HPDE6-E6E7 (cell line): ENCODE results near the gene MTCL1.
A peak's percentile ranks its signal among the peaks of the same experiment; 100 is the strongest.

Experiments
- DNase-seq: peaks from one replicate; pipeline ENCODE4 v3.0.0; 2011; ENCODE audit warnings: missing footprints; ENCODE audit errors: extremely low spot score

Gene MTCL1

DNA sequence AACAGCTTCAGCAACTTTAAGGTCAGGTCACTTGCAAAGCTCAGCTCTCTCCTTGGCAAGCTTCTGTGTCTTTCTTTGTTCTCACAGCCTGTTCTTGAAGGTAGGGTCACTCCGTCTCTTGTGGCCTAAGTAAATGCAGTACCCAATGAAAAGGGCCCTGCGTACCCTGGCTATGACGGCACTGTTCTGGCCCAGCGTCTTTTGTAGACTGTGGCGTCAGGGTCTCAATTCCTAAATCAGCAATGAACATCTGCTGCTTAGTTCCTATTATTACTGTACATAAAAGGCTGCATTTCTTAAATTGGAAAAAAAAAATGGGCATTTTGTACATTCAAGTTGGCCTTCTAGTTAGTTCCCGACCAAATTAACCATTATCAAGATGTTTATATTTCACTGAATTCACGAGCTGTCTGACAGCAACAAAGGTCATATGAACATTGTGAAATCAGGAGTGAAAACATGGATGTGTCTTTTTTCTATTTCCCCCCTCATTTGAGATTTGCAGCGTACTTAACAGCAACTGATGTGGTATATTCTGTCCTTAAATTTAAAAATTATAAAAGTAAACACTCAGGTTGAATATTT lies 17.0 kb upstream of the MTCL1 start:
- DNase-seq, result no peak

DNA sequence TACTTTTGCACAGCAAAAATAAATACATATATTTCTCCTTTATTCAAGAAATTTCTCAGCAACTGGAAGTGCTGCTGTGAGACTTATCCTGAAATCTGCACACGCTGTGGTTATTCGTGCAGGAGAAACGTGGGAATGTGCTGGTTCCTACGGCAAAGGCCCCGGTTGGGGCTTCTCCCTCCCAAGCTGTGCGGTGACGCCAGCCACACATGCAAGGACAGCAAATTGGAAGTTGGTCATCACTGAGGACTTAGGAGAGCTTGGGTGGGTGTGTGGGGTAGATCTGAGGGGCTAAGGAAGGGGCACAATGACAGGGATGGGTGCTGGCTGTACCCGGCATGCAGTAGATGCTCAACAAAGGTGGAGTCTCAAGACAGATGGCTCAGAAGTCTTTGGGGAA lies 16.5 kb upstream of the MTCL1 start:
- no peak for DNase-seq

DNA sequence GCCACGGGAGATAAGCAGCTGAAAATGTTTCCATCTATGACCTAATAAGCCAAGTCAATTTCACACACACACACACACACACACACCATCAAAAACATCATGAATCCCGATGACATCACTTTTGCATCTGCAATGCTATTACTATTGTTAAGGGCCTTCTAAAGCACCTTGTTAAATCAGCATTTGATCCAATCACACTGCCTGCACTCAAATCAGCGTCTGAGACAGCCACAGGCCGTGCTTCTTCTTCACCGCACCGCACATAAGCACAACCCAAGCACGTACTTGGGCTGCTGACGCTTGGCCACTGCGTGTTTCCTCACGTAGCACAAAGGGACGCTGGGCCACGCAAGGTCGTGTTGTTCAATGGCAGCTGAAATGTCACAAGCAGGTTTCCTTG lies 15.8 kb upstream of the MTCL1 start:
- no peak for DNase-seq

DNA sequence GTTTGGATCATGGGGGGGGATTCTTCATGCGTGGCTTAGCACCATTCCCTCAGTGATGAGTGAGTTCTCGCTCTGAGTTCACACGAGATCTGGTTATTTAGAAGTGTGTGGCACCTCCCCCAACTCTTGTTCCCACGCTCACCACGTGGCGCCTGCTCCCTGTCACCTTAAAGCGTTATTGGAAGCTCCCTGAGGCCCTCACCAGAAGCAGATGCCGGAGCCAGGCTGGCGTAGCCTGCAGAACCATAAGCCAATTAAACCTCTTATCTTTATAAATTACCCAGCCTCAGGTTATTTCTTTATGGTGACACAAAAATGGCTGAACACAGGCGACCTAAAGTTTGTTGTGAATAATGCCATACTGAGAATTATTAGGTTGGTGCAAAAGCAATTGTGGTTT lies 10.5 kb upstream of the MTCL1 start:
- DNase-seq, result no peak

DNA sequence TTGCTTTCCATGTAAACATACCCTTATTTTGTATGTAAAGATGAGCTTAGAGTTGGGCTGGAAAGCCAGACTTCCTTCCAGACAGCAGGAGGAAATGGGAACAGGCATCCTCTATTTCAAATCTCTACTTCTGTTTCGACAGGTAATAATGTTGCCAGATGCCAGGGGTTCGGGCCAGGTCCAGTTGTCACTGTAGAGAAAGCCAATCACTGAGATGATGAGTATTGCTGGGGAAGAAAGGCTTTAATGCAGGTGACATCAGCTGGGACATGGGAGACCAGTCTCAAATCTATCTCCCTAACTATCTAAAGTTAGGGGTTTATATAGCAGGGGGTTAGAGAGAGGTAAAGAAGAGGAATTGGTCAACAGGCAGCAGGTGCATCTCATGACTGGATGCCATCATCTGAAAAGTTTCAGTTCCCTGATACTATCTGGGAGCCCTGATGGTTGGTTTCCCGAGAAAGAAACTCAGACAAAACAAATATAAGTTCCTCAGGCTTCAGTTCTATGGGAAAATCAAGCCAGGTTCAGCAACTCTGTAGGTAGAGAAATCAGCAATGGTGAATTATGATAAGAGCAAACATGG lies 9.3 kb upstream of the MTCL1 start:
- no peak for DNase-seq

DNA sequence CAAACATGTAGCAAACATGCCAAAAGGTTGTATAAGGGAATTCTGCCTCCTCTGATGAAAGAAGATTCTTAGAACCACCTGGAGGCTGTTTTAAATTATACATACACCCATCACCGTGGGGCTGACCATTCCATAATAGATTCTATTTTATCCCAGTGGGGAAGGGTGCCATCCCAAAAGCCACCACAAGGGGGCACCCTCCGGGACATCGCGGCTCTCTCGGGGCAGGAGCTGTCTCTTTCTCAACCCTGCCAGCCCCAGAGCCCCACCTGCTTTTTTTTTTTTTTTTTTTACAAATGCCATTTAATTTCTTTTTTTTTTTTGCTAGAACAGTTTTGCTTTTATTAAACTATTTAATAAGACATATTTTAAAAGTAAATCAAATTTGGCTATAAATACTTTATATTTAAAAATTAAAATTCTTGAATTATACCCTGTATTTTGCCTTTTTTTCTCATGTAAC lies 8.6 kb upstream of the MTCL1 start:
- DNase-seq, result peak; percentile 66

DNA sequence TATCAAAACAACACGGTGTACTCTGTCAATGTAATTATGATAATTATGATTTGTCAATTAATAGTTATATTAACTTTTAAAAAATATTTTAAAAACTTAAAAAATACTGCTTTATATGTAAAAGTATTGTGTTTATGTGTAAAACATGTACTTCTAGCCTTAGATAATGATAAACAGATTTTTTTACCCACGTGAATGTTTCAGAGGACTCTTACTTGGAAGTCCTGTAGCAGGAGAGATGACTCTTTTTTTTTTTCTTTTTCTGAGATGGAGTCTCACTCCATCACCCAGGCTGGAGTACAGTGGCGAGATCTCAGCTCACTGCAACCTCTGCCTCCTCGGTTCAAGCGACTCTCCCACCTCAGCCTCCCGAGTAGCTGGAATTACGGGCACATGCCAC lies 6.2 kb upstream of the MTCL1 start:
- DNase-seq, result no peak

DNA sequence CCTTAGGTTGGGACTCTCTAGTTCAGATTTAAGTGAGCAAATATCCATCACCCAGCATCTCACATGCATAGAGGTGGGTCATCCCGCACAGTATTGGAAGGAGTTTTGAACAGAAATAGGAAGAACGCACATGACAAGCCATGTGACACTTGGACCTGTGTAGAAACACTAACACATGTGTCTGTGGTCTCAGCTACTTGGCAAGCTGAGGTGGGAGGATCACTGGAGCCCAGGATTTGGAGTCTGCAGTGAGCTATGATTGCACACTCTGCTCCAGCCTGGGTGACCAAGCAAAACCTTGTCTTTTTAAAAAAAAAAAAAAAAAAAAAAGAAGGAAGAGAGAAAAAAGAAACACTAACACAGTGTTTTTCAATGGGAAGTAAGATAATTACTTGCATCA lies 5.4 kb upstream of the MTCL1 start:
- DNase-seq, result no peak

DNA sequence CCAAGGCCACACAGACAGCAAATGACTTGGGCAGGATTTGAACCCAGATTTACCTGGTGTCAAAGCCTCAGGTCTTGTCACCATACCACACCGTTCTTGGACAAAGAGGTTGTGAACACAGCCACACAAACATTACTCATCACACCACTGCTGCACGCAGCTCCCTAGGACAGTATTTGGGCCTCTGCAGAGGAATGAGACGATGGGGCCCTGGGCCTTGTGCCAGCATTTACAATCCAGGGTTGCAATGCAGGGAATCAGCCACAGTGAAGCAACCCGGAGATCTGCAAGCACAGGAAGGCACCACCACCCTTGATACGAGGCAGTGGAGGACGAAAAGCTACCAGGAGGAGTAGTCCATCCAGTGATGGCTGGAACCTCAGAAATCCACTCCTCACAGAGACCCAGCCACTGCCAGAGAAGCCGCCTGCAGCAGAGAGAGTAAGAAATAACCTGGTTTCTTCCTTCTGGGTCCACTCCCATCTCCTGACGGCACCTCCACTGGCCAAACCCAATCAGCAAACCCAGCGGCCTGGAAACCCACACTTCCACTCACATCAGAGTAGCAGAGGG lies 3.7 kb upstream of the MTCL1 start:
- DNase-seq, result peak; percentile 27

DNA sequence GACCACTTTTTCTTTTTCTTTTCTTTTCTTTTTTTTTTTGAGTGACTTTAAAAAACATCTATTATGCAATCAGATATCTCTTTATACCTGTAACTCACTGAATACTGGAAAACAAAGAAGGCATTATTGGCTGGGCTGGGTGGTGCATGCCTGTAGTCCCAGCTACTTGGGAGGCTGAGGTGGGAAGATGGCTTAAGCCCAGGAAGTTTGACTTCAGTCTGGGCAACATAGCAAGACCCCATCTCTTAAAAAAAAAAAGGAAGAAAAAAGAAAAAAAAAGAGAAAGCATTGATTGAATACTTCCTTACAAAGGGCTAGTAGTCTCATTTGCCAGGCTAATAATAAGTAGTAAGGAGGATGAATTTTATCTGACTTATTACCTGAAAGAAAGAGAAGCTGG lies 2.7 kb upstream of the MTCL1 start:
- no peak for DNase-seq

DNA sequence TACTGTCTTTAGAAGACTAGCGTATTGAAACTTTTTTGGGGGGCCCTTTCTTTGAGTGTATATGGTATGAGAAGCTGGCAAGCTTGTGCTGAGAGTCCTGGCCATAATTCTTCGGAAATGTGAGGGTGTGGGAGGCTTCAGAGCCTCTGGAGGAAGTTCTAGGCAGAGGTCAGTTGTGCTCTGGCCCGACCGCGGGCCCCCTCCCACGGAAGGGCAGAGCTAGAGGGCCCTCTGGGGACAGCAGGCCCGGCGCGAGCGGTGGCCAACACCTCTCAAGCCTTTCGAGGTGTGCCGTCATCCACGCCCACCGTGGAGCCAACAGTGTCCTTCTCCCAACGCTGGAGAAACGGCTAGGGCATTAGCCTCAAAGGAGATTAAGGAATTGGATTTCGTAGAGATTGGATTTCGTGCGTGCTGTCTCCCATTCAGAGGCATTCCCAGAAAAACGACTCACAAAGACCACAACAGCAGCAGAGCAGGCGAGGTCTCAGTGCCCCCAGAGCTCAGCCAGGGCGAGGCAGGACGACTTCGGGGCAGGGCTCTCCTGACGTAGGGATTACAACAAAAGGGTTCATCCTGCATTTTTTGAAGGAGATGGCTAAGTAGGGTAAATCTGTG lies 2.2 kb upstream of the MTCL1 start:
- no peak for DNase-seq

DNA sequence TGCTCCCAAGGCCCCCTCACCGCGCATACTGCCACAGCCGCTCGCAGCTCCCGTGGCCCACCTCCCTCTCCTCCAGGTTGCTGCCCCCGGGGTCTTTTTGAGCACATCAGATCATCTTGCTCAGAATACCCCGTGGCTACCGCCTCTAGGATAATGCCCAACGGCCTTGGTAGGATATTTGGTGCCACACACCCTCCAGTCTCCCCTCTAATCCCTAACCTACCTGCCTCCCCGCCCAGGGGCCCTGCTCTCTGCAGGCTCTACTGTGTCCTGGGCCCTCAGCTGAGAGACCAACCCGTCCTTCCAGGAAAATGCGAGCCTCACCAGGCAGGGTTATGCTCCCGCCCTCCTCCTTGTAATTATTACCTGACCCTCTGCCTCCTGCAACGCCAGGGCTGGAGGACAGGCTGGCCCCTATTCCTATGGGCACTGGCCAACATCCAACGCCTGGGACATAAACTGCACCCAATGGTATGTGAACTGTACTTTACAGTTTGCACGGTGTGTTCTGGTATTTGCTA lies 1.5 kb upstream of the MTCL1 start:
- no peak for DNase-seq

DNA sequence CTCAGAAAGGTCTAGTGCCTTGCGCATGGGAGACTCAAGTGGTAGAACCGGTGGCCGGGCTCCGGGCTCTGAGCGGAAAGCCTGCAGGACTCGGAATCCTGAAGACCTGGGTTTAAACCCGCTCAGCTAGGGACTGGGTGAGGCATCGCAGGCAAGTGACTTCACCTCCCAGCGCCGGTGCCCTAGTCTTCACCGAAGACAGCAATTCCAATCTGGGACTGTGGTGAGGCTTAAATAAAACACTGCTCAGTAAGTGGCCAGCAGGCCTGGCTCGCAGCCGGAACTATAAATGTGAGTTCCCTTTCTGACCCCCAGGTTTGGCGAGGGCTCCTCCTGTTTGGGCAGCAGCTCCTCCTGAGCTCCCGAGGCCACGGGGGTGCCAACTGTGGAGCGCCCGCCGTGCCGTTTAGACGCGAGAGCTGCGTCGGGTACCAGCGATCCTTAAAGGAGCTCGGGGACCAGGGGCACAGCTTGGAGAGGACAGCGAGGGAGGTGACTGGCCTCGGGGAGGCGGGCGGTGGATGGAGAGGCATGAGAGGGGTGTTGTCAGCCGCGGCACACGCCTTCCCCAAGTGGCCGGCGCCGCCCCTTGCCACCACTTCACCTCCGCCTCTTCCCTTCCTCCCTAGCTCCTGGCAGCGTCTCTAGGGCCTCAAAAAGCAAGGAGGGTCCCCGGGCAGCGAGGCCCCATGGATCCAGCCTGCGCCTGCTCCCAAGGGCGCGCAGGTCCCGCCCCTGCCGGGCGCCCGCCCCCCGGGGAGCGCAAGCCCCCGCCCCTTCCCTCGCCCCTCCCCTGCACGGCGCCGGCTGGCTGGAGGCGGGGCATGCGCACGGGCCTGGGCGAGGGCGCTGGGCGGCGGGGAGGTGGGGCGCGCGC lies 757 bp upstream of the MTCL1 start:
- peak; percentile 84 for DNase-seq

DNA sequence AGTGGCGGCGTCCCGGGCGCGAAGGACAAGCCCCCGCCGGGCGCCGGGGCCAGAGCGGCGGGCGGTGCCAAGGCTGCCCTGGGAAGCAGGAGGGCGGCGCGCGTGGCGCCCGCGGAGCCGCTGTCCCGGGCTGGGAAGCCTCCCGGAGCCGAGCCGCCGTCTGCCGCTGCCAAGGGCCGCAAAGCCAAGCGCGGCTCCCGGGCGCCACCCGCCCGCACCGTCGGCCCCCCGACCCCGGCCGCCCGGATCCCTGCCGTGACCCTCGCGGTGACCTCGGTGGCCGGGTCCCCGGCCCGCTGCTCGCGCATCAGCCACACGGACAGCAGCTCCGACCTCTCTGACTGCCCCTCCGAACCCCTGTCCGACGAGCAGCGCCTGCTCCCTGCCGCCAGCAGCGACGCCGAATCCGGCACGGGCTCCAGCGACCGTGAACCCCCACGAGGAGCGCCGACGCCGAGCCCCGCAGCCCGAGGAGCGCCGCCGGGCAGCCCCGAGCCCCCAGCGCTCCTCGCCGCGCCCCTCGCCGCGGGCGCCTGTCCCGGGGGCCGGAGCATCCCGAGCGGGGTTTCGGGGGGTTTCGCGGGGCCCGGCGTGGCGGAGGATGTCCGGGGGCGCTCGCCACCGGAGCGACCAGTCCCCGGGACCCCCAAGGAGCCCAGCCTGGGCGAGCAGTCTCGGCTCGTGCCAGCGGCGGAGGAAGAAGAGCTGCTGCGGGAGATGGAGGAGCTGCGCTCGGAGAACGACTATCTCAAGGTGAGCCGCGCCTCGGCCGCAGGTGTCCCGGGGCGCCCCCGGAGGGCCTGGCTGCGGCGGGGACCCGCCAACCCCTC lies 820 bp downstream of the MTCL1 start:
- DNase-seq, result no peak

DNA sequence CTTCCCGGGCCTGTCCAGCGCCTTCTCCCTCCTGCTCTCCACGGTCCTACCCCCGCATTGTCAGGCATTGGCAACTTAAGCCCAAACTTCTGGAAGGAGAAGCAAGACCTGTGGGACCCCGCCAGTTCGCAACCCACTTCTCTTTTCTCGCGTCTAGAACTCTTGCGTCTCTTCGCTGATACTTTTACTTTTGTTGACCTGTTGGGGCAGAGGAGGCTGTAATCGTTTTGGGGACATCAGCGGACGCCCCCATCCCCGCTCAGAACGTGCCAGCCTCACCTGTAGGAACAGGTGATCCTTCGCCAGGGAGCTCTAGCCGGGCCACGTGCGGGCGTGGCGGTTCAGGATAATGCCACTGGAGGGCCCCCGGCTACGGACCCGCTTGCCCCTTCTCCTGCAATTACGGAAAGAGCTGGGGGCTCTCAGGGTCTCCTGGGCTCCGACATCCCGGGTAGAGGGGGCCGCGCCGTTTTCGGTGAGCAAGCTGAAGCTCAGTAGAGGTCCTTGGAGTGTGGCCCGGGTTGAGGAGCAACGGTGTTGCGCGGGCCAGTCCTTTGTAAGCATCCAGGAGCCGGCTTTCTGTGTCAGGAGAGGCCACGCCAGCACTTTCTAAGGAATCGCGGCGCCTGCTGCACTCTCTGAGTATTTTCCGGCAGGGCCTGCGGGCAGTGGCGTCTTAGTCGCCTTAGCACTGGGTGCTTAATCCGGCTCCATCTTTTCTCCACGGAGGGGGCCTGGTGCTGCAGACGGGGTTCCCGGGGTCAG lies 1.6 kb downstream of the MTCL1 start:
- DNase-seq, result no peak

DNA sequence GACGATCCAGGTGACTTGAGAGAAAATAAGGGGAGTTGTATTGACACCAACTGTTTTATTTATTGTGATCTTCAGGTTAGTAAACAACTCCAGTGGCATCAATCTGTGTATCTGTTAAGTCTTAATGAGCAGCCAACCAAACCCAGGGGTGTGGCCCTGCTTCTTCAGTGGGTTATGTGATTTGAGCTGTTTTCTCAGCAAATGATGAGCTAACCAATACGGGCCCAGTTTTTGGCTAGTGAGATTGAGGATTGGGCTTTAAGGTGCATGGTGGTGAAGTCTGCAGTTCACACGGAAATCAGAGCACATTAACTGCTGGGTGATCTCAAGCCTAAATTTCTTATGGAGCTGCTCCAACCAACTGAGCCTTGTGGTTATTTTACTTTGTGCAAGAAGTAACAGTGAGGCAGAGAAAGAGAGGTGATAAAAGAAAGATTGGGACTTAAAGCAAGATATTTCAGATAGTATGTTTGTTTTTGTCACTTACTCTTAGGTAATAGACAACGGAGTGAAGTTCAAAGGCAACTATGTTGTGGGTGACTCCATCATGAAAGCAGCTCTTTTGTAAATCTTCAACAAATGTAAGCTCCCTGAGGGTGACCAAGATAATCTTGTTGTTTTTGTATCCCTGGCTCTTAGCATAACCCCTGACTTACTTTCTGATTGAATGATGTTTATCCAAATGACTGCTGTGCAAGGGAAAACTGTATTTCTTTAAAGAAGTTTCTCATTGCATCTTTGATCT lies 2.4 kb downstream of the MTCL1 start:
- no peak for DNase-seq

DNA sequence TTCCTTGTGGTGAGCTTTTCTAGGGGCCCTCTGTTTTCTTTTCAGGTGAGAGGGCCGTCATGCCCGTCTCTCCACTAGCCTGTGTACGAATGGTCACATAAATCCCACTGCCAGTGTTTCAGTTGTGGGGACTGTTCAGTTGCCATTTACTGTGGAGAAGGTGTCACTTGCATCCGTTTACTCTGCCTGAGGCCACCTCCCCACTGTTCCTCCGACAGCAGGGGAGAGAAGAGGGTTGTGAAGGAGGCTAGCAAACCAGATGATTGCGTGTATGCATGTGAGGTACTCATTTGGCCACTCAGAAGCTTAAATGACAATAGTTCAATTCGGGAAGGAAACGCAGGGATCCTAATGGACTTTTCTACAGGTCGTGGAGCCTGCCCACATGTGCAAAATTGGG lies 3.3 kb downstream of the MTCL1 start:
- no peak for DNase-seq

DNA sequence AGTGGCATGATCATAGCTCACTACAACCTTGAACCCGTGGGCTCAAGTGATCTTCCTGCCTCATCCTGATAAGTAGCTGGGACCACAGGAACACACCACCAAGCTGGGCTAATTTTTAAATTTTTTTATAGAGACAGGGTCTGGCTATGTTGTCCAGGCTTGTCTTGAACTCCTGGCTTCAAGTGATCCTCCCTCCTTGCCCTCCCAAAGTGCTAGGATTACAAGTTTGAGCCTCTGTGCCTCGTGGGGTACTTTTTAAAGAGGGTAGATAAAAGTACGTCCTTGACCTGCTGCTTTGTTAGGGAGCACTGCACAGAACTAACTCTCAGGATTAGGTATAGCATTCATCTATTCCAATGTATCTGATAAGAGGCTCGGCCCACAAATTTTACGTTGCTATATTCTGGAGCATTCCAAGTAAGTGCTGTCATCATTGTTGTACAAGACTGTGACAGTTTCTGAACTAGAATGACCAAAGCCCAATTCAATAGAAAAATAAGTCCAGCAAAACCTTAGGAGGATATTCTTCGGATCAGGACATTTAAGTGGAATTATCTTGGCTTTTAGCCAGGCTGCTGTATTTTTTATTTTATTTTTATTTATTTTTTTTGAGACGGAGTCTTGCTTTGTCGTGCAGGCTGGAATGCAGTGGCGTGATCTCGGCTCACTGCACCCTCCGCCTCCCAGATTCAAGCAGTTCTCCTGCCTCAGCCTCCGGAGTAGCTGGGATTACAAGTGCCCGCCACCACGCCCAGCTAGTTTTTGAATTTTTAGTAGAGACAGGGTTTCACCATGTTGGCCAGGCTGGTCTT lies 4.1 kb downstream of the MTCL1 start:
- no peak for DNase-seq

DNA sequence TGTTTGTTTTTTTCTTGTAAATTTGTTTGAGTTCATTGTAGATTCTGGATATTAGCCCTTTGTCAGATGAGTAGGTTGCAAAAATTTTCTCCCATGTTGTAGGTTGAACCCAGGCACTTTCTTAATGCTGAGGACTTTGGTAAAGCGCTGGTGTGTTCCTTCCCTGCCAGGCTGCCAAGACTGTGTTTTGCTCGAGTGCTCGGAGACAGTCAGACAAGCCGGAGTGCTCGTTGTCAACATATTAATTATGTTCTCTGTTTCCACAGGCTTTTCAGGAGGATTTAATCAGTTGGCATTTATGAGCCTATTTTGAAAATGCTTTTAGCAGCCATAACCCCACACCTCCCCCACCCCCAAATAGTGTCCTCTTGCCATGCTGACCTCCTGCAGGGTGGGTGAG lies 6.4 kb downstream of the MTCL1 start:
- no peak for DNase-seq
